ENCODE results near the gene RHBDL3. TPM values are rescaled to one million over a fixed set of nuclear protein-coding genes. Genes with fewer than 3 reads are reported as not detected.

Gene RHBDL3
- total and polyA plus RNA-seq, 2 of the 8 experiments (the other 6 are each of a cell fraction or from before 2014, with no cell fraction given), result 9.6 to 12.2 TPM

DNA sequence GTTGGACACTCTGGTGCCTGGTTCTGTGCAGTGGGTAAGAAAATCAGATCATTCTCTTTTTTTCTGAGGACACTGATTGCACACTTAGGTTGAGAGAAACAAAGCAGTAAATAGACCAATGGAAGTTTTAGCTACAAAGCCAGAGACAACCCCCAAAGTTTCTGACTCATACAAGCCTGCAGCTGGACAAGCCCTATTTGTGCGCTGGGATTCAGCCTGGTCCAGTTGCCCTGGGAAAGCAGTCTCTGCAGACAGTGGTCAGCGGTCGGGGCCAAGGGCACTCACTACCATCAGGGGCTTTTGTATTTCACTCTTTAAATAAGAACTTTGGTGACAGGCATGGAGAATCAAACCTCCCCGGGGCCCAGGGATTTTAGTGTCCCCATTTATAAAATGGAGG lies 6.0 kb upstream of the RHBDL3 start:
- DNase-seq (ENCODE audit: low read depth in 1 of 2, low spot score in 2 of 2), result no peak
- Histone ChIP-seq H3K23me2 (ENCODE audit: low read depth, low read length) (peaks cover under 1% of the 10 kb centered on the region; the same call in 1 of the 2 replicates), H2BK12ac (ENCODE audit: low read depth, low read length) (no peak overlapping the region), H3K36me3 (ENCODE audit: control insufficient read depth in 2 of 4, insufficient read depth in 4 of 4, low read length in 3 of 4) (no peaks in the 10 kb centered on the region), H4K20me1 (replicated peaks in 1 of 2; ENCODE audit: control insufficient read depth in 1 of 2, insufficient read depth in 2 of 2, low read length in 2 of 2) (no peaks in the 10 kb centered on the region), H4K91ac (replicated peaks; ENCODE audit: insufficient read length, low read length) (no peak overlapping the region), H3K9ac (replicated peaks in 1 of 4; ENCODE audit: extremely low read depth in 1 of 4, low read depth in 3 of 4, low read length in 3 of 4) (no peak overlapping the region), H3K56ac (replicated peaks; ENCODE audit: insufficient read length, low read depth, low read length) (no peak overlapping the region), H3K18ac (ENCODE audit: extremely low read depth, low read length) (no peak overlapping the region), H3K14ac (ENCODE audit: insufficient read length) (no peak overlapping the region), H3K9me3 (ENCODE audit: insufficient read depth in 2 of 2, low read depth in 1 of 2, low read length in 1 of 2) (no peaks in the 10 kb centered on the region), H3K27me3 (replicated peaks in 1 of 4; ENCODE audit: control insufficient read depth in 3 of 4, extremely low read depth in 1 of 4, insufficient read depth in 3 of 4, low read length in 3 of 4) (peaks cover 0 to 8% (median 5%) of the 10 kb centered on the region in 4 experiments; a peak in 3 of 7 replicates), H2BK120ac (replicated peaks; ENCODE audit: low read depth, low read length) (no peak overlapping the region), H4K5ac (ENCODE audit: insufficient read length, low read depth, low read length) (no peak overlapping the region), H2BK15ac (ENCODE audit: low read length) (no peak overlapping the region), H2BK5ac (ENCODE audit: low read depth, low read length) (no peak overlapping the region), H3K23ac (ENCODE audit: insufficient read length) (no peak overlapping the region), H2BK20ac (ENCODE audit: low read length) (no peak overlapping the region), H3K4me3 (ENCODE audit: extremely low read depth in 1 of 4, insufficient read depth in 2 of 4, low read depth in 3 of 4, low read length in 4 of 4) (no peak overlapping the region), H3K27ac (ENCODE audit: low read depth, low read length) (no peak overlapping the region; the same call in 1 of the 2 replicates), H3K79me2 (ENCODE audit: control insufficient read depth in 1 of 2, insufficient read depth in 2 of 2, low read length in 2 of 2) (no peaks in the 10 kb centered on the region), H2AK5ac (ENCODE audit: low read depth, low read length) (no peak overlapping the region), H2AFZ (ENCODE audit: low read length) (no peak overlapping the region), H4K8ac (ENCODE audit: extremely low read depth, insufficient read depth, low read length) (no peak overlapping the region), H3K4me2 (ENCODE audit: insufficient read depth in 1 of 2, low read depth in 2 of 2, low read length in 2 of 2) (no peak overlapping the region), H3K4me1 (replicated peaks in 1 of 4; ENCODE audit: control insufficient read depth in 3 of 4, insufficient read depth in 4 of 4, low read length in 3 of 4) (peaks cover 8 to 14% (median 12%) of the 10 kb centered on the region in 4 experiments), H3K79me1 (ENCODE audit: low read depth, low read length) (no peaks in the 10 kb centered on the region), H3K4ac (replicated peaks; ENCODE audit: insufficient read length, low read depth, low read length) (no peak overlapping the region)
- FAIRE-seq, result no peak
- ChIA-PET POLR2A (ENCODE audit: partially characterized antibody) (interaction anchor here (1.4 kb wide), 1 partner anchor 12 kb away, joined by 5 read pairs; no protein-coding TSS in a partner anchor), CTCF (ENCODE audit: partially characterized antibody) (interaction anchor here (1.2 to 7.6 kb wide), 4 partner anchors 13 to 121 kb away, joined by 3 to 170 read pairs (median 4); no protein-coding TSS in a partner anchor)
- TF ChIP-seq SIRT6 (IDR thresholded peaks at IDR 0.05; ENCODE audit: low read length), result no peak
- no peak for TF ChIP-seq TBP (IDR thresholded peaks at IDR 0.05; ENCODE audit: low read depth, low read length)
- TF ChIP-seq E2F6 (IDR thresholded peaks at IDR 0.05), result no peak
- no peak for TF ChIP-seq FOSL1 (IDR thresholded peaks at IDR 0.05; ENCODE audit: insufficient read depth, low read depth, low read length)
- WGBS, 2 experiments (ENCODE audit: extremely low coverage in 1 of 2, insufficient coverage in 1 of 2, insufficient read length in 1 of 2, insufficient replicate concordance in 2 of 2, low coverage in 1 of 2, low lambda C conversion rate in 2 of 2, missing lambda C conversion rate in 1 of 2), result 90% methylated on average over 4 of the region's 4 CpGs; no CpG with 5 or more reads in 1 of the 2 experiments
